H1 (cell line): Measurements from ENCODE around the gene DCDC2C. TPM values are rescaled to one million over a fixed set of nuclear protein-coding genes. Genes with fewer than 3 reads are reported as not detected.

Experiments used
- CTCF ChIA-PET: fragments of 300-600 bp; sonication (Branson Sonifier 250); formaldehyde crosslinking; loops from one replicate; lab custom pipeline; 2021; ENCODE audit not compliant: partially characterized antibody; lab: Charles Lee
- POLR2A ChIA-PET: fragments of 300-600 bp; sonication (Branson Sonifier 250); formaldehyde crosslinking; loops from one replicate; lab custom pipeline; 2021; ENCODE audit warnings: inconsistent platforms; ENCODE audit not compliant: partially characterized antibody; lab: Charles Lee
- DNase-seq, 2 experiments: peaks; one replicate each; pipeline versions ENCODE4 v3.0.0 to v3.0.0-alpha.2; 2010 to 2022; ENCODE audit warnings: low spot score in 2 of 2, low read depth in 1 of 2, mixed read lengths in 1 of 2
- FAIRE-seq: peaks from 2 replicates; lab custom pipeline; 2011; peaks lifted over from hg19 to GRCh38; lab: Jason Lieb, UNC
- H2AFZ ChIP-seq: 2 replicates; pipeline ENCODE4 v1.8.1; 2012; ENCODE audit warnings: low read length, inconsistent platforms
- H2AK5ac ChIP-seq: 2 replicates; pipeline ENCODE4 v1.6.1; 2013; ENCODE audit warnings: low read depth, low read length
- H2BK120ac ChIP-seq: replicated peaks from 2 replicates; pipeline ENCODE3; 2013; ENCODE audit warnings: low read depth, low read length, inconsistent platforms
- H2BK12ac ChIP-seq: 2 replicates; pipeline ENCODE4 v1.6.1; 2013; ENCODE audit warnings: low read depth, low read length
- H2BK15ac ChIP-seq: 2 replicates; pipeline ENCODE4 v1.6.1; 2013; ENCODE audit warnings: low read length
- H2BK20ac ChIP-seq: 2 replicates; pipeline ENCODE4 v1.6.1; 2013; ENCODE audit warnings: low read length
- H2BK5ac ChIP-seq: 2 replicates; pipeline ENCODE4 v1.6.1; 2013; ENCODE audit warnings: low read depth, low read length
- H3K14ac ChIP-seq: 2 replicates; pipeline ENCODE4 v1.6.1; 2013; ENCODE audit warnings: inconsistent platforms; ENCODE audit not compliant: insufficient read length
- H3K18ac ChIP-seq: 2 replicates; pipeline ENCODE4 v1.6.1; 2013; ENCODE audit warnings: low read length; ENCODE audit errors: extremely low read depth
- H3K23ac ChIP-seq: 2 replicates; pipeline ENCODE4 v1.6.1; 2013; ENCODE audit warnings: inconsistent platforms; ENCODE audit not compliant: insufficient read length
- H3K23me2 ChIP-seq: 2 replicates; pipeline ENCODE4 v1.6.1; 2013; ENCODE audit warnings: low read depth, low read length
- H3K27ac ChIP-seq: 2 replicates; pipeline ENCODE4 v1.6.1; 2011; ENCODE audit warnings: low read depth, low read length, inconsistent platforms
- H3K27me3 ChIP-seq, 4 experiments: replicated peaks in 1 of 4; 1 replicate in 1 of 4; 2 replicates in 3 of 4; pipeline versions ENCODE4 v1.6.1 to v1.8.1; 2011 to 2013; ENCODE audit warnings: low read length in 3 of 4, mild to moderate bottlenecking in 3 of 4, inconsistent platforms in 2 of 4, mixed read lengths in 2 of 4, moderate library complexity in 1 of 4; ENCODE audit not compliant: control insufficient read depth in 3 of 4, insufficient read depth in 3 of 4; ENCODE audit errors: extremely low read depth in 1 of 4
- H3K36me3 ChIP-seq, 4 experiments: 2 replicates each; pipeline versions ENCODE4 v1.6.1 to v1.8.1; 2011 to 2013; ENCODE audit warnings: mild to moderate bottlenecking in 4 of 4, low read length in 3 of 4, moderate library complexity in 2 of 4, control low read depth in 1 of 4, inconsistent platforms in 1 of 4; ENCODE audit not compliant: insufficient read depth in 4 of 4, control insufficient read depth in 2 of 4
- H3K4ac ChIP-seq: replicated peaks from 2 replicates; pipeline ENCODE3; 2013; ENCODE audit warnings: low read length, low read depth, mixed read lengths, inconsistent platforms; ENCODE audit not compliant: insufficient read length
- H3K4me1 ChIP-seq, 4 experiments: replicated peaks in 1 of 4; 1 replicate in 1 of 4; 2 replicates in 3 of 4; pipeline versions ENCODE4 v1.6.1 to v1.8.1; 2011 to 2013; ENCODE audit warnings: low read length in 3 of 4, inconsistent platforms in 2 of 4, mixed read lengths in 1 of 4; ENCODE audit not compliant: insufficient read depth in 4 of 4, control insufficient read depth in 3 of 4
- H3K4me2 ChIP-seq, 2 experiments: 2 replicates each; pipeline versions ENCODE4 v1.6.1 to v1.8.1; 2011 to 2013; ENCODE audit warnings: low read depth in 2 of 2, low read length in 2 of 2, control low read depth in 1 of 2, inconsistent platforms in 1 of 2, mild to moderate bottlenecking in 1 of 2; ENCODE audit not compliant: insufficient read depth in 1 of 2
- H3K4me3 ChIP-seq, 4 experiments: fragments of 200-600, 300-600 bp in 1 of 4; sonication (generic), shearing (Covaris generic), sonication (Bioruptor Twin) in 1 of 4; 2 replicates each; pipeline versions ENCODE4 v1.5.1 to v1.8.1; 2011 to 2016; ENCODE audit warnings: low read length in 4 of 4, low read depth in 3 of 4, control low read depth in 2 of 4, inconsistent platforms in 2 of 4, mild to moderate bottlenecking in 2 of 4, mixed read lengths in 1 of 4, moderate library complexity in 1 of 4; ENCODE audit not compliant: insufficient read depth in 2 of 4; ENCODE audit errors: extremely low read depth in 1 of 4
- H3K56ac ChIP-seq: replicated peaks from 2 replicates; pipeline ENCODE3; 2013; ENCODE audit warnings: low read depth, mild to moderate bottlenecking, mixed read lengths, low read length, inconsistent platforms; ENCODE audit not compliant: insufficient read length
- H3K79me1 ChIP-seq: 2 replicates; pipeline ENCODE4 v1.6.1; 2013; ENCODE audit warnings: low read depth, low read length, control low read depth
- H3K79me2 ChIP-seq, 2 experiments: 2 replicates each; pipeline versions ENCODE4 v1.6.1 to v1.8.1; 2012 to 2013; ENCODE audit warnings: low read length in 2 of 2, mild to moderate bottlenecking in 2 of 2, inconsistent platforms in 1 of 2; ENCODE audit not compliant: insufficient read depth in 2 of 2, control insufficient read depth in 1 of 2
- H3K9ac ChIP-seq, 4 experiments: replicated peaks in 1 of 4; 1 replicate in 1 of 4; 2 replicates in 3 of 4; pipeline versions ENCODE4 v1.6.1 to v1.8.1; 2011 to 2013; ENCODE audit warnings: low read depth in 3 of 4, low read length in 3 of 4, control low read depth in 2 of 4, mild to moderate bottlenecking in 2 of 4, moderate library complexity in 2 of 4, inconsistent platforms in 1 of 4; ENCODE audit errors: extremely low read depth in 1 of 4
- H3K9me3 ChIP-seq, 2 experiments: 2 replicates each; pipeline versions ENCODE4 v1.6.1 to v1.8.1; 2012 to 2013; ENCODE audit warnings: mild to moderate bottlenecking in 2 of 2, moderate library complexity in 2 of 2, control low read depth in 1 of 2, inconsistent platforms in 1 of 2, low read depth in 1 of 2, low read length in 1 of 2, mixed read lengths in 1 of 2; ENCODE audit not compliant: insufficient read depth in 2 of 2
- H4K20me1 ChIP-seq, 2 experiments: replicated peaks in 1 of 2; 2 replicates each; pipeline versions ENCODE3 to v1.8.1; 2011 to 2013; ENCODE audit warnings: inconsistent platforms in 2 of 2, low read length in 2 of 2, mild to moderate bottlenecking in 1 of 2; ENCODE audit not compliant: insufficient read depth in 2 of 2, control insufficient read depth in 1 of 2
- H4K5ac ChIP-seq: 2 replicates; pipeline ENCODE4 v1.6.1; 2013; ENCODE audit warnings: low read length, low read depth, mixed read lengths, inconsistent platforms; ENCODE audit not compliant: insufficient read length
- H4K8ac ChIP-seq: 2 replicates; pipeline ENCODE4 v1.8.0; 2013; ENCODE audit warnings: mild to moderate bottlenecking, moderate library complexity, low read length, inconsistent platforms; ENCODE audit not compliant: insufficient read depth; ENCODE audit errors: extremely low read depth
- H4K91ac ChIP-seq: replicated peaks from 2 replicates; pipeline ENCODE3; 2013; ENCODE audit warnings: low read length, mixed read lengths, inconsistent platforms; ENCODE audit not compliant: insufficient read length
- HDAC6 ChIP-seq: IDR thresholded peaks from one replicate; pipeline ENCODE4 v1.7.1; 2012; ENCODE audit warnings: low read depth, mild to moderate bottlenecking, inconsistent platforms, low read length, moderate library complexity
- POLR2AphosphoS5 ChIP-seq: IDR thresholded peaks from 2 replicates; pipeline ENCODE4 v1.6.1; 2011; ENCODE audit warnings: low read depth, low read length
- WGBS, 2 experiments: shearing (Covaris generic) in 1 of 2; methylation state at CpG; one replicate each; pipeline versions ENCODE4 v1.1.6 to v1.1.7; 2013 to 2015; ENCODE audit warnings: low lambda C conversion rate in 2 of 2, mixed read lengths in 2 of 2, inconsistent platforms in 1 of 2, low coverage in 1 of 2, missing lambda C conversion rate in 1 of 2; ENCODE audit not compliant: insufficient replicate concordance in 2 of 2, insufficient coverage in 1 of 2, insufficient read length in 1 of 2; ENCODE audit errors: extremely low coverage in 1 of 2, missing lambda C conversion rate in 1 of 2; 5-methylcytosine and 5-hydroxymethylcytosine counted together
- polyA plus RNA-seq, 7 experiments: library from polyadenylated mRNA; depleted of rRNA in 3 of 7; stranded (reverse) in 5 of 7; unstranded in 2 of 7; fragments of >200 nt in 5 of 7; fragments of 200-250 nt in 2 of 7; gene quantifications; 1 replicate in 5 of 7; 2 replicates in 1 of 7; 4 replicates in 1 of 7; pipeline versions ENCODE4 v1.2.1 to v1.2.3, GENCODE V29; 2011 to 2013; ENCODE audit warnings: missing spikeins in 2 of 7, mixed read lengths in 2 of 7
- total RNA-seq: library from RNA; stranded (reverse); fragmentation: NEBNext Ultra II Directional; extraction: Animal tissue kit (Norgen Biotek cat#: 25700); gene quantifications from 2 replicates; pipeline ENCODE4 v1.2.1, GENCODE V29; 2021

DCDC2C gene
- total and polyA plus RNA-seq, 2 of the 8 experiments (the other 6 are each of a cell fraction or from before 2014, with no cell fraction given) = 0.50 TPM; not detected in 1

GRCh38 chr2:3678212-3678611, 25.2 kb upstream of the DCDC2C start:
- ChIA-PET POLR2A (no interaction called here), CTCF (no interaction called here)
- no peak overlapping the region for H3K9ac ChIP-seq
- H3K27ac ChIP-seq = no peak overlapping the region
- no peaks in the 10 kb centered on the region for H4K20me1 ChIP-seq
- 85% methylated on average over 9 of the region's 9 CpGs; no CpG with 5 or more reads in 1 of the 2 experiments for WGBS, 2 experiments
- no peak overlapping the region for H2BK15ac ChIP-seq
- H3K79me1 ChIP-seq = no peaks in the 10 kb centered on the region
- no peak overlapping the region for H3K18ac ChIP-seq
- H3K36me3 ChIP-seq = no peaks in the 10 kb centered on the region
- H4K91ac ChIP-seq = no peak overlapping the region
- H3K4me1 ChIP-seq = no peaks in the 10 kb centered on the region
- H2BK120ac ChIP-seq = no peak overlapping the region
- H3K79me2 ChIP-seq = no peaks in the 10 kb centered on the region
- H2BK20ac ChIP-seq = no peak overlapping the region
- H3K4me2 ChIP-seq = no peak overlapping the region
- H2AK5ac ChIP-seq = no peak overlapping the region
- DNase-seq = no peak
- no peak overlapping the region for H4K5ac ChIP-seq
- no peak overlapping the region for H2BK12ac ChIP-seq
- H3K14ac ChIP-seq = no peak overlapping the region
- H3K4ac ChIP-seq = no peak overlapping the region
- no peak overlapping the region for H2BK5ac ChIP-seq
- TF ChIP-seq POLR2AphosphoS5 = no peak
- TF ChIP-seq HDAC6 = no peak
- TF ChIP-seq, all 59 proteins: peak for 0
- no peaks in the 10 kb centered on the region; a peak in 1 of 7 replicates for H3K27me3 ChIP-seq
- no peak overlapping the region for H3K56ac ChIP-seq
- no peaks in the 10 kb centered on the region for H3K9me3 ChIP-seq
- H4K8ac ChIP-seq = no peak overlapping the region
- H3K23ac ChIP-seq = no peak overlapping the region
- no peaks in the 10 kb centered on the region for H3K23me2 ChIP-seq
- no peak overlapping the region for H3K4me3 ChIP-seq
- no peak overlapping the region for H2AFZ ChIP-seq
- FAIRE-seq = no peak
